ENCODE results near the gene COL9A1.

GRCh38 chr6:70266142-70266541, 36.7 kb downstream of the COL9A1 start:
- TF ChIP-seq CTCF (IDR thresholded peaks at IDR 0.05) = no peak
- TF ChIP-seq POLR2AphosphoS2 (conservative IDR thresholded peaks at IDR 0.05; ENCODE audit: low read length) = no peak
- TF ChIP-seq RAD21 (conservative IDR thresholded peaks at IDR 0.05 in 1 of 2, IDR thresholded peaks at IDR 0.05 in 1 of 2) = no peak
- TF ChIP-seq EP300 (IDR thresholded peaks at IDR 0.05) = no peak
- TF ChIP-seq POLR2A (IDR thresholded peaks at IDR 0.05; ENCODE audit: low read length) = no peak
- TF ChIP-seq USF2 (IDR thresholded peaks at IDR 0.05) = no peak
